Islet of Langerhans (tissue), 1 donor: ENCODE results near the gene LEMD2.
"Not testable (repeated sequence)": the region's sequence is repeated elsewhere in the genome, so short reads cannot be mapped to it uniquely, and the experiment has no call there.

ENCODE experiments used
- FAIRE-seq: peaks from one replicate; lab custom pipeline; 2011; peaks lifted over from hg19 to GRCh38; lab: Jason Lieb, UNC

Gene LEMD2

DNA sequence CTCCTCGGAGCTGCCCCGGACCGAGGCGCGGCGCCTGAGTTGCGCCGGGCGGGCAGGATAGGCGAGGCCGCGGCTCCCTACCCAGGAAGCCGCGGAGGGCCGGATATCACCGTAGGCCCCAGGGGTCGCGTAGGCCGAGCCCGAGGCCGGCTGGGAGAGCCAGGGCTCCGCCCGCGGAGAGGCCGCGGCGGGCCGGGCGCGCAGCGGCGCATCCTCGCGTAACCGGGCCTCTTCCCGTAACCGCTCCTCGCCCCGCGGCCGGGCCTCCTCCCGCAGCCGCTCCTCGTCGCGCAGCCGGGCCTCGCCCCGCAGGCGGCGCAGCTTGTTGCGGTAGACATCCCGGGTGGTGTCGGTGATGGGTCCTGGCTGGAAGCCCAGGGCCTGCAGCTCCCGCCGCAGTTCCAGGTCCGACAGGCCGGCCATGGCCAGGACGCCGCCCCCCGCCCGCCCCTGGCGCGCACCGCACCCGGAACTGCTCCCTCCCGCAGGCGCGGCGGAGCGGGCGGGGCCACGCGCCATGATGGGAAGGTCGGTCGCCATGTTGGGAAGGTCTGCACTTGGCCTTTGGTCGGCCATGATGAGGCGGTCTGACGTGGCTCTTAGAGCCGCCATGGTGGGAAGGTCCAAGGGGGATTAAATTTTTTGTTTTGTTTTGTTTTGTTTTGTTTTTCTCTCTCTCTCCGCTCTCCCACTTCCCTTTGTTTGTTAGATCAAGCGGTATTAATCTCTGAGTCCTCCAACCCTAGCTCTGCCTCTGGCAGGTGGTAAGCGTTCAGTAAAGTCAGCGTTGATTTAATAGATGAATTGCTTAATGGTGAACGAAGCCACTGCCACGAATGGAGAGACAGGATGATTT is at the start of gene LEMD2:
Gene LEMD2, minus strand, starts transcription at position 437 of the 856 bp plus-strand sequence. Its CDS starts 14 bp downstream, at position 423.
- no peak for FAIRE-seq

GRCh38 chr6:33837971-33838665 is 49.2 kb upstream of the LEMD2 start:
- FAIRE-seq, result no peak

DNA sequence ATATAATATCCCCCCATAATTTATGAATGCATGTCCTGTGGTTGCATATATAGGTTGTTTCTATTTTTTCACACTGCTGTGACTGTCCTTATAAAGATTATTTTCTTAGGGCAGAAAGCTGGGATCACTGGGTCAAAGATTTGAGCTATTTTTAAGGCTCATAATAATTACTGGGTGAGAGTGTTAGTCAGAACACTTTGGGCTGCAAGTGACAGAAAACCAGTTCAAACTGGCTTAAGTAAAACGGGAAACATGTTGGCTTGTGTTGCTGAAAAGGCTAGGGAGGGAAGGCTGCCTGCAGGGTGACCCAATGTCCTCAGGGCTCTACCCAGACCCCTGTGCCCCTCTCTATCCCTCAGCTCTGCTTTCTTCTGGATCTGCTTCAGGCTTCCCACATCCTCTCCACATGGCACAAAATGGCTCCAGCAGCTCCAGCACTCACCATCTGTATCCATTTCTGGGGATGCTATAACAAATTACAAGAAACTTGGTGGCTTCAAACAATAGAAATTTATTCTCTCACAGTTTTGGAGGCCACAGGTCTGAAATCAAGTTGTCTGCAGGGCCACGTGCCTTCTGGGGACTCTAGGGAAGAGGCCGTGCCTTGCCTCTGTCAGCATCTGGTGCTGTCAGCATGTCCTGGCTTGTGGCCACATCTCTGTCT is 48.0 kb upstream of the LEMD2 start:
- FAIRE-seq, result no peak

GRCh38 chr6:33834401-33835392 is 45.8 kb upstream of the LEMD2 start:
- FAIRE-seq, result no peak

- FAIRE-seq, result no peak
Measured at GRCh38 chr6:33833599-33833998, 44.7 kb upstream of the LEMD2 start.

GRCh38 chr6:33832831-33833230 is 43.9 kb upstream of the LEMD2 start:
- not testable (repeated sequence) for FAIRE-seq

GRCh38 chr6:33831725-33832124 is 42.8 kb upstream of the LEMD2 start:
- FAIRE-seq, result not testable (repeated sequence)

- FAIRE-seq, result no peak
Measured at GRCh38 chr6:33830635-33831240, 41.8 kb upstream of the LEMD2 start.

GRCh38 chr6:33828764-33829731 is 40.1 kb upstream of the LEMD2 start:
- FAIRE-seq, result no peak

GRCh38 chr6:33828452-33828763 is 39.5 kb upstream of the LEMD2 start:
- no peak for FAIRE-seq

DNA sequence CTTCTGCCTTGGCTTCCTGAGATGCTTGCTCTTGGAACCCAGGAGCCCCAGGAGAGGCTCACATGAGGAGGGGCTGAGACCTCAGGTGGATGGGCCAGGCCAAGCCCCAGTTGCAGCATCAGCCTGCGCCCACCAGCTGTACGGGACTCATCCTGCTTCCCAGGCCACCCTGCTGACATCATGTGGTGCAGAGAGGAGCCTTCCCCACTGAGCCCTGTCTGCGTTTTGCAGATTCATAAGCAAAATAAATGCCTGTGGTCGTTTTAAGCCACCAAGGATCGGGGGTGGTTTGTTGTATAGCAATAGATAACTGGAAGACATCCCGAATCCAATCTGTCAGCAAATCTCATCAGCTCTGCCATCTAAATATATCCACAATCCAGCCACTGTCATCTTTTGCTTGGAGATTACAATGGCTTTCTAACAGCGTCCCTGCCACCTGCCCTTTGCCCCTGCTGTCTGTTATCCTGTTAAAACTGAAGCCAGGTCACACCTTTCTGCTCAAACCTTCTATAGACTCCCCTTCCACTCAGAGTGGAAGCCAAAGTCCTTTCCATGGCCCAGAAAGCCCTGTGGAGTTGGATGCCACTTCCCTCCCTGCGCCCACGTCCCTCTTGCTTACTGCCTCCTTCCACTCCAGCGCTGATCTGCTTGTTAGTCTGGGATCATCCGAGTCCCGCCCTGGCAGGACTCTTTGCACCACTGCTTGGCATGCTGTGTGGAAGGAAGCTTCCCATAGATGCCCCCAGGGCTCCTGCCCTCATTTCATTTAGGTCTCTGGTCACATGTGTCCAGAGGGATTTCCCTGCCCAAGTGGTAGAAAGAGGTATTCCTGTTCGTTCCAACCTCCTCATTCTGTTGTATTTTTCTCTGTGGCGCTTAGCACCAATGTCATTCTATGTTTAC is 38.9 kb upstream of the LEMD2 start:
- FAIRE-seq, result no peak

GRCh38 chr6:33826537-33826936 is 37.6 kb upstream of the LEMD2 start:
- no peak for FAIRE-seq

GRCh38 chr6:33824461-33825154 is 35.7 kb upstream of the LEMD2 start:
- no peak for FAIRE-seq

DNA sequence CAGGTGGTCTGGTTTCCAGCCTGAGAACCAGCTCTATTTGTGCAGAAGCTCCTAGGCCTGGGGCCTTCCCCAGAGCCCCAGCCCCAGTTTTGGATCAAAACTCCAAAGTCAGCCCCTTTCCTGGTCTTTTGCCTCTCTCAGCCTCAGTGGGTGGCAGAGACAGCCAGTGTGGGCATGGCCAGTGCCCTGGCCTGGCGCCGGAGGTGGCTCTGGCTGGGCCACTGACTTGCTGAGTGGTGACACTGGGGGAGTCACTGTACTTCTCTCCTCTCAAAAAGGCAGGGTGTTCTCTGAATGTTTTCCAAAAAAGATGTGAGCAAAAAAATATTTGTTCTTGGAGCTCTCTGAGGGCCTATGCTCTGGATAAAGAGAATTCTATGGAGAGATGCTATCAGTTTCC is 34.9 kb upstream of the LEMD2 start:
- FAIRE-seq, result no peak

GRCh38 chr6:33822575-33823395 is 33.9 kb upstream of the LEMD2 start:
- FAIRE-seq, result no peak

DNA sequence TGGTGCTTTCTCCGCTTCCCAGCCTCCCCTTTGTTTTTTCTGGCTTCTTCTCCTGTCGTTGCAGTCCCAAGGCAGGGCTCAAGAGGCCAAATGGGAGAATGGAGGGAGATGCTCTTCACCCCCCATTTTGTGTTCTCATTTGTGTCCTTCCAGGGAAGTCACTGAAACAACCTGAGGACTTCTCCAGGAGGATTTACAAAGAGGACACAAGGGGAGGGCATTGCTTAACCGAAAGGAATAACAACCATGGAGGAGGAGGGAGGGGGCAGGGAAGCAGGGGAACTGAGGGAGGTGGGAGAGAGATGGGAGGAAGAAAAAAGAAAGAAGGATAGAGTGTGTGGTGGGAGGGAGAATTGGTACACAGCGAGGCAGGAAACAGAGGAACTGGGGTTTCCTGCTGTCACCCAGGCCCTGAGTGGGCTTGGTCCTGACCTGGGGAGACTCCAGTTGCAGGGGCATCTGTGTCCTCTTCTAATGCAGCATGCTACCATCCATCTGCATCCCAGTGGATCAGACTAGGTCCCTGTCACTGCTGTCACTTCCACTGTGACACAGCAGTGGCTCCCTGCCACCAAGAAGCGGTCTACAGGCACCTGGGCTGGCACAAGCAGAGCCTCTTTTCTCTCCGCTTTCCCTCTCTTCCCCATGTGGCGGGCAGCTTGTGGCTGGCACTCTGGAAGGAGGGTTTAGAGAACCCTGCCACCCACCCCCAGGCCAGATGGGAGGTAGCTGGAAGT is 32.0 kb upstream of the LEMD2 start:
- FAIRE-seq, result no peak

DNA sequence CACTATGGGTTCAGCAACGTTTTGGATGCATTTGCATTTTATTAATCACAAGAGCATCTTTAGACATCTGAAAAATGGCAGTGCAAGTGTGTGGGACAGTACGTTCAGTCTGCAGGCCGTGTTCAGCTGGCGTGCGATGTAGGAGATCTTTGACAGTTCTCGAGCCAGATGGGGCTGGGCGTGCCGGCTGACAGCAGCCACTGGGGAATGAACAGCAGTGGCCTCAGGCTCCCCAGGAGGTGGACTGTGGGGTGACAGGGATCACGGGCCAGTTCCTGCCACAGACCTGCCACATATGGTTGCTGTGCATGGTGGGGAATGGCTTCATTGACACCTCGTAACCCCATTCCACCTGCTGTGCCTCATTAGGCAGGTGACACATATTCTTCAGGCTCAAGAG is 31.3 kb upstream of the LEMD2 start:
- FAIRE-seq, result no peak
